NCI-H1436 treated with DMSO at 0.1 percent for 48 hours (cell line): ENCODE results near the gene PBX3.

Experiments used
- DNase-seq: peaks from one replicate; lab custom pipeline; 2025; lab: John Stamatoyannopoulos, UW

Gene PBX3

GRCh38 chr9:125979383-125979782, 232.2 kb downstream of the PBX3 start:
- DNase-seq, result no peak

GRCh38 chr9:125982798-125983406, 235.7 kb downstream of the PBX3 start:
- DNase-seq, result no peak

GRCh38 chr9:125983681-125984080, 236.5 kb downstream of the PBX3 start:
- no peak for DNase-seq

DNA sequence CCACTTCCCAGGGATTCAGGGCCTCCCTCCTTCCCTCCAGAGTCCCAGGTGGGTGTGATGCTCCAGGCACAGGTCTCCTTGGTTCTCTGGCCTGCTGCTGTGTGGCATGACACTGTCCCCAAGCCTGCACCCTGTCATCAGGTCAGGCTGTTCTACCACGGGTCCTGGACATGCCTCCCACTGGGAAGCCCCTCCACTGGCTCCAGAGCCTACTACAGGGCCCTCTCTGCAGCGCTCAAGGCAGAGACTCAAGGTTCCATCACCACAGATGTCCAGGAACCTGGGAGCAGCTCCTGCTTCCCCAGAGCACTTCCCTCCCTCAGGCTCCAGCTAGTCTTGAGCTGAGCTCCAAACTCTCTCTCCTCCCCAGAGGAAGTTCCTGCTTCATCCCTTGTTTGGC, 237.3 kb downstream of the PBX3 start:
- no peak for DNase-seq

DNA sequence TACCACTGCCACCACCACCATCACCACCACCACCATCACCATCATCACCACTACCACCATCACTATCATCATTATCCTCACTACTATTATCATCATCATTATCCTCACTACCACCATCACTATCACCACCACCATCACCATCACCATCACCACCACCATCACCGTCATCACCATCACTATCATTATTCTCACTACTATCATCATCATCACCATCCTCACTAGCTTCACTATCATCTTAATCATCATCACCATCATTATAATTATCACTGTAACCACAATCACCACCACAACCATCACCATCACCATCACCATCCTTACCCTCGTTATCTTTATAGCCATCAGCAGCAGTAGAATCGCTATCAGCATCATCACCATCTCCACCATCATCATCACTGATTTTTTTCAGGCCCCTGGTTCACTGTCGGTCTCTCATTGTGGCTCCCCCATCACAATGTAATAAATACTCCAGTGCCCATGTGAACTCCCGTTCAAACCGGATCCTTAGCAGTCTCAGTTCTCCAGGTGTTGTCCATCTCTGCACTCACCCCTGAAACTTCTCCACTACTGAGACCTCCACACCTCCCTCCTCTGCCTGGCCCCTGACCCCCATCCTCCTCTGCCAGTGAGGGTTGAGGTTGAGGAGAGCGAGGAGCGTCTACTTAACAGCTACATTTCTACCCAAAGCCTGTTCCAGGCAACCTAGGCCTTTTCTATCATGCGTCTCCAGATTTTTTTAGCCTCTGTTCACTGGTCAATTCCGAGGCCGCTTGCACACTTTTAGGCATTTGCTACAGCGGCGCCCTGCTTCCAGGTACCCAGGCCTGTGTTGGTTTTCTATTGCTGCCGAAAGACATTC, 238.2 kb downstream of the PBX3 start:
- DNase-seq, result no peak

DNA sequence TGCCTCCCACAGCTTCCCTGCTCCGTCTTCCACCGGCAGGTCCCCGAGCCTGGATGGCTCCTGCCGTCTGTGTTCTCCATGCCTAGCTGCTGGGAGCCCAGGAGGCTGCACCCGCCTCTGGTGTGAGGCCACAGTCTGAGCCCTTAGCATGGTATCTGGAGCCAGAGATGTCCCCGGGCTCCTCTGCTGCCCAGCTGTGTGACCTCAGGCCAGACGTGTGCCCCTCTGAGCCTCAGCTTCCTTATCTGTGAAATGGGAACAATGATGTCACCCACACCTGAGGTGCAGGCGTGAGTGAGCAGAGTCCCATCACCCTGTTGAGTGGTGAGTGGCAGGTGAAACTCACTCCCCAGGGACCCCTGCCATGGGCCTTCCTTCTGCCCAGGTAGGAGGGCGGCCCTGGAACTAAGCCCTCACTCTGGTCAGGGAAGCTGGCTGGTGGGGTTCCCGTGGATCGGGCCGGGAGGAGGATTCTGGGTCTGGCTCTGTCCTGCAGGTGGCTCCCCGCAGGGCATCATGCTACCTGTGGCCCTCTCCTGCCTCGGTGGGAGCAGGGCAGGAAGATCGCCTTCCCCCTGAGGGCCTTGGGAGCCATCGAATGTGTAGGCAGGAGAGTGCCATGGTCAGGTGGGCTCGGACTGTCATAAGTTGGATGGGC, 239.0 kb downstream of the PBX3 start:
- DNase-seq, result no peak

GRCh38 chr9:125986966-125987365, 239.8 kb downstream of the PBX3 start:
- no peak for DNase-seq

GRCh38 chr9:125987420-125987819, 240.2 kb downstream of the PBX3 start:
- no peak for DNase-seq

- DNase-seq, result no peak
Observed at GRCh38 chr9:125988479-125989050, 241.4 kb downstream of the PBX3 start.

DNA sequence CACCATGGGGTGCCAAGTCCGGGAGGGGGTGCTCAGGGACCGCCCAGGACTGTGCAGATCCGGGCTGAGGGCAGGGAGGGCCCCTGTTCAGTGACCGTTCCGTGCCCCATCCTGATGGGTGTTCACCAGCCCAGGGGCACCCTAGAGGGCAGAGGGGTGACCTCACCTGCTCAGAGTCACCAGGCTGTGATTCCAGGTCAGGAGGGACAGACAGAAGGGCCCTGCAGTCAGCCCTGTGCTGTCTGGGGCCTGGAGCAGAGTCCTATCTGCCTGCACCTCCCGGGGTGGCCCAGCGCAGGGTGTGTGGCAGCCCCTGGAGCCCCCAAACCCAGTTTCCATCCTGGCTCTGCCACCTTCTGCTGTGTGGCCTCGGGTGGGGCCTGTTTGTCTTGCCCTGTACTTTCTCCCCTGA, 241.9 kb downstream of the PBX3 start:
- DNase-seq, result no peak

DNA sequence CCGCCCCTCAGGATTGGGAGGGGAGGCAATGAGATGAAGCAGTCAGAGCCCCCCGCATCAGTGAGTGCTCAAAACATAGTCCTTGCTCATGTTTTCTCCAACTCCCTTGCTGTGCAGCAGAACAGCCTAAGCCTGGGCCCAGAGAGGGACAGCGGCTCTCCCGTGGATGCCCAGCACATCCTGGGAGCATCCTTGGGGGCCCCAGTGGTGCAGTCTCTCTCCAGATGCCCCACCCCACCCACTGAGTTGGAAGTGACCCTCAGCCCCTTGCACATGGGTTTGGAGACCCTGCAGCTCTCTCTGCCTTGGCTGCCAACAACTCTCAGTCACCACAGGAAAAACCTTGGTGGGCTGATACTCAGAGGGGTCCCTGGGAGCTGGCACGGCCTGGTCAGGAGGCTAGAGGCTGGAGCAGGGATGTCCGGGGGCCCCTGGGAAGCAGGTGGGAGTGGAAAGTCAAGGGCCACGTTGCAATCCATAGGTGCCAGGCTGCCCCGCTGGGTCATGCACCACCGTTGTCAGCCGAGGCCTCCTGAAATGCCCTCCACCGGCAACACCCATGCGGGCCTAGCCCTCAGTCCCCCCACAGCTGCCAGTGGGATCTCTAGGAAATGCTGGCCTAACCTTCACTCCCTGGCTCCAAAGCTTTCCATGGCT, 242.5 kb downstream of the PBX3 start:
- no peak for DNase-seq

- no peak for DNase-seq
Observed at GRCh38 chr9:125990186-125990792, 243.1 kb downstream of the PBX3 start.

DNA sequence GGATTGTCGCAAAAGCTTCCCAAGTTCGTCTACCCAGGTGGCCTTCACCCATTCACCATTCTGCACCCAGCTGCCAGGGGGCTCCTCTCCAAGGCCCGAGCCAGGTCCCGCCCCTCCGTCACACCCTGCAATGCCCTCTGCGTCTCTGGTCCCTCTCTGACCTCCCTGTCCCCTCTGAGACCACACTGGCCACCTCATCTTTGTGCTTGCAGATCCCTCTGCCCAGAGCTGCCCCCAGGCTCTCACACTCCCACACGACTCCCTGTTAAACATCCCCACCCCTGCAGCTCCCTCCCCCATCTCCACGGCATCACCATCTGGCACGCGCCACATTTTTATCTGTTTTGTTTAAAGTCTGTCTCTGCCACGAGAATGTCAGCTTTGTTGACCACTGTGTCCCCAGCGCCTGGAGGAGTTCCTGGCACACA, 243.6 kb downstream of the PBX3 start:
- no peak for DNase-seq

- no peak for DNase-seq
Observed at GRCh38 chr9:125991886-125992529, 244.8 kb downstream of the PBX3 start.

DNA sequence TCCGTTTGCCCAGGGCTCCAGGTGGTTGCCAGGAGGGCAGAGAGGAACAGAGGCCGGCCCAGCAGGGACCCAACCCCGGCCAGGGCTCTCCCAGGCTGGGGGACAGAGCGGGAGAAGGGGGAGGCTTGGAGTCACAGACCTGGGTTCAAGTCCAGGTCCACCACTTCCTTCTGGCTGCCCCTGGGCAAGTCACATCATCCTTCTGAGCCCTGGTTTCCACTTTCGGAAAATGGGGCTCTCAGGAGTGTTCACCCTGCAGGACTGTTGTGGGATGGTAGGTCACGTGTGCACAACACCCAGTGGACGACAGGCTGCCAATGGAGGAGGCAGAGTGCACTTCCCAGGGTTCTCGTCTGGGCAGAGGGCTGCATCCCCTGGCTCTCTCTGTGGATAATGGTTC, 245.4 kb downstream of the PBX3 start:
- DNase-seq, result no peak

GRCh38 chr9:125993466-125993865, 246.3 kb downstream of the PBX3 start:
- DNase-seq, result no peak

GRCh38 chr9:125994066-125994943, 247.1 kb downstream of the PBX3 start:
- DNase-seq, result no peak

DNA sequence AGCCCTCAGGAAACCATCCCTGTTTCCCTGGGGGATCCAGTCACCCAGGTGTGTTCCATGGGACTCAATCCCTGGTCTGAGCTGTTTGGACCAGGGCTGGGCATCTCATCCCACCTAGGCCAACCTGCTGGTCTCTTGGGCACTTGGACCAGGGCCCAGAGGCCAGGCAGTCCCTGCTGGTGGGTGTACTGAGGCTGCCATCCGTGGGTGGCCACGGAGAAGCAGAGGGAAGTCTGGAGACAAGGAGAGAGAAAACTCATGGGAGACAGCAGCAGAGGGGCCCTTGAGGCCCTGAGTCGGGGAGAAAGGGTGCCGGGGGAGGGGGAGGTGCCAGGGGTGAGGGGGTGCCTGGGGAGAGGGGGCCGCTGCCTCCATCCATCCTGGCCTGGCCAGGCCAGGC, 247.8 kb downstream of the PBX3 start:
- no peak for DNase-seq

- no peak for DNase-seq
Observed at GRCh38 chr9:125995706-125996105, 248.5 kb downstream of the PBX3 start.

DNA sequence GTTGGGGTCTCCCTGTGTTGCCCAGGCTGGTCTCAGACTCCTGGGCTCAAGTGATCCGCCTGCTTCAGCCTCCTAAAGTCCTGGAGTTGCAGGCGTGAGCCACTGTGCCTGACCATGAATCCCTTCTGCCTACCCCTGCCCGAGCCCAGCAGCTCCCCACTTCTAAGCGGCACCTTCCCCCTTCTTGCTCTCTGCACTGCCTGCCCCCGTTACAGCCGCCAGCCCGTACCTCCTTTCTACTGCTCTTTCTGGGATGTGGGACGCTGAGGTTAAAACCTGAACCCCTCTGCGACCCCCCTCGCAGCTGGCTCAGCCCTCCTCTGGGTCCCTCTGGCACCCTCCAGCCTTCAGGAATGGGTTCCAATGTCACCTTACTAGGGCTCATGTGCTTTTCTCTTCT, 249.6 kb downstream of the PBX3 start:
- DNase-seq, result no peak
